Mesenchymal stem cell (in vitro differentiated cells and primary cell): ENCODE results near the gene HDAC11.

Experiments used
- DNase-seq: peaks from one replicate; pipeline ENCODE4 v3.0.0-alpha.2; 2013
- H2AFZ ChIP-seq: one replicate; pipeline ENCODE4 v1.6.1; 2013; ENCODE audit warnings: low read depth, mild to moderate bottlenecking, control low read depth, inconsistent platforms, low read length, moderate library complexity
- H2AK5ac ChIP-seq: 2 replicates; pipeline ENCODE4 v1.6.1; 2013; ENCODE audit warnings: low read length, moderate library complexity, mild to moderate bottlenecking, inconsistent platforms; ENCODE audit not compliant: severe bottlenecking
- H2BK120ac ChIP-seq: one replicate; pipeline ENCODE4 v1.6.1; 2013; ENCODE audit warnings: low read depth, mild to moderate bottlenecking, inconsistent platforms, low read length, moderate library complexity
- H2BK12ac ChIP-seq, 2 experiments: one replicate each; pipeline ENCODE4 v1.6.1; 2013; ENCODE audit warnings: inconsistent platforms in 2 of 2, low read length in 2 of 2, mild to moderate bottlenecking in 2 of 2, moderate library complexity in 2 of 2, control low read depth in 1 of 2
- H2BK15ac ChIP-seq: one replicate; pipeline ENCODE4 v1.6.1; 2013; ENCODE audit warnings: mild to moderate bottlenecking, low read depth, inconsistent platforms; ENCODE audit not compliant: poor library complexity, severe bottlenecking
- H2BK5ac ChIP-seq: 2 replicates; pipeline ENCODE4 v1.6.1; 2013; ENCODE audit warnings: low read depth, mild to moderate bottlenecking, low read length, control low read depth, inconsistent platforms; ENCODE audit not compliant: poor library complexity, severe bottlenecking
- H3K14ac ChIP-seq, 2 experiments: one replicate each; pipeline ENCODE4 v1.6.1; 2013; ENCODE audit warnings: inconsistent platforms in 2 of 2, low read length in 2 of 2, control low read depth in 1 of 2, mild to moderate bottlenecking in 1 of 2, moderate library complexity in 1 of 2
- H3K18ac ChIP-seq, 2 experiments: one replicate each; pipeline ENCODE4 v1.6.1; 2013; ENCODE audit warnings: inconsistent platforms in 2 of 2, low read length in 2 of 2, control low read depth in 1 of 2, low read depth in 1 of 2, mild to moderate bottlenecking in 1 of 2
- H3K23ac ChIP-seq, 2 experiments: one replicate each; pipeline ENCODE4 v1.6.1; 2013; ENCODE audit warnings: inconsistent platforms in 2 of 2, low read length in 2 of 2, mild to moderate bottlenecking in 2 of 2, moderate library complexity in 2 of 2, control low read depth in 1 of 2
- H3K27ac ChIP-seq: 2 replicates; pipeline ENCODE4 v1.5.1; 2013; ENCODE audit warnings: mild to moderate bottlenecking, moderate library complexity, low read length, control low read depth, inconsistent platforms; ENCODE audit not compliant: poor library complexity, severe bottlenecking
- H3K27me3 ChIP-seq, 2 experiments: 2 replicates each; pipeline versions ENCODE4 v1.6.1 to v1.7.0; 2013; ENCODE audit warnings: low read length in 2 of 2, mild to moderate bottlenecking in 2 of 2, moderate library complexity in 2 of 2, control low read depth in 1 of 2, inconsistent platforms in 1 of 2; ENCODE audit not compliant: control insufficient read depth in 1 of 2, insufficient read depth in 1 of 2
- H3K36me3 ChIP-seq, 2 experiments: 2 replicates each; pipeline versions ENCODE4 v1.6.1 to v1.7.0; 2013; ENCODE audit warnings: low read length in 2 of 2, control low read depth in 1 of 2, inconsistent platforms in 1 of 2, low read depth in 1 of 2, mild to moderate bottlenecking in 1 of 2; ENCODE audit not compliant: insufficient read depth in 2 of 2, control insufficient read depth in 1 of 2
- H3K4ac ChIP-seq, 2 experiments: one replicate each; pipeline ENCODE4 v1.6.1; 2013; ENCODE audit warnings: inconsistent platforms in 2 of 2, low read length in 2 of 2, mild to moderate bottlenecking in 2 of 2, moderate library complexity in 2 of 2, control low read depth in 1 of 2, low read depth in 1 of 2
- H3K4me1 ChIP-seq: 2 replicates; pipeline ENCODE4 v1.6.1; 2013; ENCODE audit warnings: low read depth, low read length, control low read depth; ENCODE audit not compliant: control insufficient read depth, insufficient read depth
- H3K4me2 ChIP-seq: 2 replicates; pipeline ENCODE4 v1.6.1; 2013; ENCODE audit warnings: low read length, mild to moderate bottlenecking, inconsistent platforms; ENCODE audit not compliant: poor library complexity, severe bottlenecking
- H3K4me3 ChIP-seq, 2 experiments: 2 replicates each; pipeline versions ENCODE4 v1.5.1 to v1.7.0; 2013; ENCODE audit warnings: low read length in 2 of 2, mild to moderate bottlenecking in 2 of 2, control low read depth in 1 of 2, low read depth in 1 of 2; ENCODE audit not compliant: insufficient read depth in 1 of 2
- H3K79me1 ChIP-seq: replicated peaks from 2 replicates; pipeline ENCODE4 v1.6.1; 2013; ENCODE audit warnings: mild to moderate bottlenecking, control low read depth, low read length, inconsistent platforms; ENCODE audit not compliant: poor library complexity, severe bottlenecking
- H3K9ac ChIP-seq: 2 replicates; pipeline ENCODE4 v1.7.0; 2013; ENCODE audit warnings: mild to moderate bottlenecking, low read length, moderate library complexity
- H3K9me3 ChIP-seq: 2 replicates; pipeline ENCODE4 v1.7.0; 2013; ENCODE audit warnings: mild to moderate bottlenecking, low read length; ENCODE audit not compliant: control insufficient read depth
- H4K8ac ChIP-seq: one replicate; pipeline ENCODE4 v1.6.1; 2013; ENCODE audit warnings: inconsistent platforms, mild to moderate bottlenecking, low read length, moderate library complexity
- H4K91ac ChIP-seq: one replicate; pipeline ENCODE4 v1.6.1; 2013; ENCODE audit warnings: mild to moderate bottlenecking, low read length, inconsistent platforms
- WGBS: methylation state at CpG from one replicate; pipeline ENCODE4 v1.1.7; 2013; ENCODE audit warnings: mixed read lengths; 5-methylcytosine and 5-hydroxymethylcytosine counted together

HDAC11 gene

GRCh38 chr3:13492976-13493866 is 13.1 kb downstream of the HDAC11 start:
- Histone ChIP-seq H2BK5ac (no peak overlapping the region), H2BK12ac (no peak overlapping the region), H4K91ac (peak overlapping the region; percentile 63), H3K9ac (no peak overlapping the region), H3K36me3 (peaks cover 0 to 20% of the 10 kb centered on the region in 2 experiments), H3K4me3 (no peak overlapping the region), H2AK5ac (no peak overlapping the region), H2AFZ (no peak overlapping the region), H3K9me3 (no peaks in the 10 kb centered on the region), H3K23ac (no peak overlapping the region), H3K4ac (no peak overlapping the region), H3K79me1 (no peaks in the 10 kb centered on the region), H2BK15ac (no peak overlapping the region), H3K18ac (no peak overlapping the region), H3K4me2 (no peak overlapping the region), H3K27ac (no peak overlapping the region), H3K4me1 (peaks cover 2% of the 10 kb centered on the region), H4K8ac (no peak overlapping the region), H3K27me3 (no peaks in the 10 kb centered on the region), H2BK120ac (no peak overlapping the region), H3K14ac (no peak overlapping the region)
- WGBS, result 93% methylated on average over 15 of the region's 15 CpGs
- DNase-seq, result no peak

GRCh38 chr3:13493867-13494441 is 13.8 kb downstream of the HDAC11 start:
- no peak overlapping the region for H2BK120ac ChIP-seq
- H3K14ac ChIP-seq, result no peak overlapping the region
- WGBS, result 88% methylated on average over 15 of the region's 15 CpGs
- H3K4me1 ChIP-seq, result peaks cover 2% of the 10 kb centered on the region
- H3K4ac ChIP-seq, result no peak overlapping the region
- H3K79me1 ChIP-seq, result no peaks in the 10 kb centered on the region
- no peak overlapping the region for H3K9ac ChIP-seq
- H3K18ac ChIP-seq, result no peak overlapping the region
- peaks cover 0 to 23% of the 10 kb centered on the region in 2 experiments for H3K36me3 ChIP-seq
- no peak overlapping the region for H3K4me2 ChIP-seq
- H3K4me3 ChIP-seq, result no peak overlapping the region
- H2BK12ac ChIP-seq, result no peak overlapping the region
- DNase-seq, result no peak
- no peaks in the 10 kb centered on the region for H3K27me3 ChIP-seq
- no peak overlapping the region for H2AK5ac ChIP-seq
- no peak overlapping the region for H3K23ac ChIP-seq
- no peak overlapping the region for H3K27ac ChIP-seq
- no peak overlapping the region for H2BK15ac ChIP-seq
- no peak overlapping the region for H2AFZ ChIP-seq
- no peak overlapping the region for H4K91ac ChIP-seq
- H2BK5ac ChIP-seq, result no peak overlapping the region
- no peaks in the 10 kb centered on the region for H3K9me3 ChIP-seq
- H4K8ac ChIP-seq, result no peak overlapping the region

GRCh38 chr3:13494463-13495350 is 14.6 kb downstream of the HDAC11 start:
- no peaks in the 10 kb centered on the region for H3K79me1 ChIP-seq
- no peak overlapping the region for H2AK5ac ChIP-seq
- no peak overlapping the region for H3K27ac ChIP-seq
- H2BK5ac ChIP-seq, result no peak overlapping the region
- H3K4me1 ChIP-seq, result peaks cover 2% of the 10 kb centered on the region
- no peak overlapping the region for H2BK12ac ChIP-seq
- no peak overlapping the region for H2BK15ac ChIP-seq
- WGBS, result 55% methylated on average over 11 of the region's 11 CpGs
- H3K23ac ChIP-seq, result no peak overlapping the region
- no peak overlapping the region for H3K4ac ChIP-seq
- no peak overlapping the region for H2AFZ ChIP-seq
- H4K8ac ChIP-seq, result no peak overlapping the region
- H3K9ac ChIP-seq, result no peak overlapping the region
- H2BK120ac ChIP-seq, result no peak overlapping the region
- H3K27me3 ChIP-seq, result no peaks in the 10 kb centered on the region
- H3K4me3 ChIP-seq, result no peak overlapping the region
- H3K36me3 ChIP-seq, result peaks cover 0 to 20% of the 10 kb centered on the region in 2 experiments
- DNase-seq, result peak; percentile 42
- H3K14ac ChIP-seq, result peak overlapping the region in 1 of 2 experiments; percentile 10
- H3K18ac ChIP-seq, result no peak overlapping the region
- H4K91ac ChIP-seq, result no peak overlapping the region
- H3K4me2 ChIP-seq, result no peak overlapping the region
- H3K9me3 ChIP-seq, result no peaks in the 10 kb centered on the region
